HG03520 (cell line): Measurements from ENCODE around the gene RAPGEF1.

Source experiments
- ATAC-seq: cut with Tn5 transposase; IDR thresholded peaks from one replicate; pipeline ENCODE4 v1.9.1; 2021; ENCODE audit warnings: mild to moderate bottlenecking, moderate library complexity; ENCODE audit not compliant: unreplicated experiment

RAPGEF1 gene

DNA sequence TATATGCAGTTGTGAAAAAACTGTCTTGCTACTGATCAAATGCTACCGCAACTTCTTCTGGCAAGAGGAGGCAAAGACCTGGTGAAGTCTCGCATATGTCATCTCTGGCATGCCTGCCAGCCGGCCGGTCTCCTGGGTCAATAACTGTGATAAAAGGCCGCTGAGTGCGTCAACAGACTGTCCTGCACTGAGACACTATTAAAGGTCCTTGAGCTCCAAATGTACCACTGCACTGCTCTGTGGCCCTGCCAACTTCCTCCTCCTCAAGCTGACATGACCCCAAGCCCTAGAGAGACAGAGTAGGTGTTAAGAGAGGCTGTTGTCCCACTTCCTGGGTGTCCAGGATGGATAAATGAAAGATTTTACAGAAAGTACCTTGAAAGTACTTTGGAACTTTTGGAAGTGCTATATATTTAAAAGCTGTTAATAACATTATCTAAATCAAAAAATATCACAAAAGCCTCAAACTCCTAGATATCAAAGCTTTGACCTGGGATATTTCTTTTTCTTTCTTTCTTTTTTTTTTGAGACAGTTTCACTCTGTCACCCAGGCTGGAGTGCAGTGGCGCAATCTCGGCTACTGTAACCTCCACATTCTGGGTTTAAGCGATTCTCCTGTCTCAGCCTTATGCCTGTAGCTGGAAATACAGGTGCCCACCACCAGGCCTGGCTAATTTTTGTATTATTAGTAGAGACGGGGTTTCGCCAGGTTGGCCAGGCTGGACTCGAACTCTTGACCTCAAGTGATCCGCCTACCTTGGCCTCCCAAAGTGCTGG is 31.5 kb downstream of the RAPGEF1 start:
- ATAC-seq = no peak

DNA sequence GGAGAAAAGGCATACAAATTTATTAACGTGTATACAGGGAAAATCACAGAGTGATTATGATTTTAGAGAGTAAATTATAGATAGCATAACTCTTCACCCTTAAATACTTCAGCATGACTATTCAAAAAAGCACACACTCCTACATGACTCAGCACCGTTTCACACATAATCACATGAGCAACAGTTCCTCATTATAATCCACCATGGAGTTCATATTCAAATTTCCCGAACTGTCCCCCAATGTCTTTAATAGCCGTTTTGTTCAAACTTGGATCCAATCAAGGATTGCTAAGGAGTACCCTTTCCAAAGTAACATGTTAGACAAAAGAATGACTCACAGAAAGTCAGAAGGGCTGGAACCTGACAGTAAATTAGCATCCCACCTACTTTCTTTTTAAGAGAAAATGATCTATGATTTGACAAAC is 32.1 kb downstream of the RAPGEF1 start:
- ATAC-seq = no peak

DNA sequence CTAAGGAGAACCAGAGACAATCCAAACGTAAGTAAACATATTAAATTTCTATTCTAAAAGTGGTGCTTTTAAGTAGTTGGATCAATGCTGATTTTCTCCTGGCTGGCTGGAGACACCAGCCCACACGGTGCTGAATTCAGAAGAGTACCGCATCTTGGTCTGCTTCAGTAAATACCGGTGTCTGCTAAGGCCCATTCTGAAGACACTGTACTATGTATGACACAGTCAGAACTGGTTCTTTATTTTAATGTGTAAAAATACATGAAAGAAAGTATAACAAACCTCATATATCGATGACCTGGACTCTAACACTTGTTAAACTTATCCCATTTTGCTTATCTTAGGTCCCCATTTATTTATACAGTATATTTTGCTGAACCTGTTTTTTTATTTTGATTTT is 32.8 kb downstream of the RAPGEF1 start:
- no peak for ATAC-seq

DNA sequence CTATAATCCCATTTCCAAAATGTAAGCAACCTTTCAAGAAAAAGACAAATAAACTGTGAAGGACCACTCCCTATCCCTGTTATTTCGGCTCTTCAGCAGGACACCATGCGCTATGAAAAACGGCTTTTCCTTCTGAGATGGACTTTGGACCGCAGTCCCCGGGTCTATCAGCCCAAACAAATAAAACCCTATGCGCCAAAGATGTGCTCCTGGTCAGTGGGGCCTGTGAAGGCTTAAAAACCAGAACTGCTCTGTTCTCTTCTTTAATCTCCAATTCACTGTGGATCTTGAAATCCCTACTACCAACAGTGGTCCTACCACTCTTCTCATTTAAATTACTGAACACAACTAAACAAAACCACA is 33.3 kb downstream of the RAPGEF1 start:
- ATAC-seq = no peak

DNA sequence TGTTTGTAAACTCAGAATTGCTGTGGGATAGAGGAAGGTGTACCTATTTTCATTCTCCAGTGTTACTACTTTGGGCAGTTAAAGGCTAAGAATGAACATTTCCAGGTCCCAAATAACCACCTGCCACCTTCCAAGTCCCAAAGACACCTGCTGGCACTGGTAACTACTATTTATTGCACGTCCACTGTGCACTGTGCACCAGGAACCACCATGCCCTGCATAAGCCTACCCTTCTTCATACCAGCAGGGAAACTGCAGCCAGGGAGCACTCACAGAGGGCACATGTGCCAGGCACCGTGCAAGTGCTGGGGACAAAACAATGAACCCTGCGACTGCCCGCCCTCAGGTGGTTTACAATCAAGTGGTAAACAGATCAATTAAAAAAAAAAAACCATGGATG is 34.9 kb downstream of the RAPGEF1 start:
- no peak for ATAC-seq

DNA sequence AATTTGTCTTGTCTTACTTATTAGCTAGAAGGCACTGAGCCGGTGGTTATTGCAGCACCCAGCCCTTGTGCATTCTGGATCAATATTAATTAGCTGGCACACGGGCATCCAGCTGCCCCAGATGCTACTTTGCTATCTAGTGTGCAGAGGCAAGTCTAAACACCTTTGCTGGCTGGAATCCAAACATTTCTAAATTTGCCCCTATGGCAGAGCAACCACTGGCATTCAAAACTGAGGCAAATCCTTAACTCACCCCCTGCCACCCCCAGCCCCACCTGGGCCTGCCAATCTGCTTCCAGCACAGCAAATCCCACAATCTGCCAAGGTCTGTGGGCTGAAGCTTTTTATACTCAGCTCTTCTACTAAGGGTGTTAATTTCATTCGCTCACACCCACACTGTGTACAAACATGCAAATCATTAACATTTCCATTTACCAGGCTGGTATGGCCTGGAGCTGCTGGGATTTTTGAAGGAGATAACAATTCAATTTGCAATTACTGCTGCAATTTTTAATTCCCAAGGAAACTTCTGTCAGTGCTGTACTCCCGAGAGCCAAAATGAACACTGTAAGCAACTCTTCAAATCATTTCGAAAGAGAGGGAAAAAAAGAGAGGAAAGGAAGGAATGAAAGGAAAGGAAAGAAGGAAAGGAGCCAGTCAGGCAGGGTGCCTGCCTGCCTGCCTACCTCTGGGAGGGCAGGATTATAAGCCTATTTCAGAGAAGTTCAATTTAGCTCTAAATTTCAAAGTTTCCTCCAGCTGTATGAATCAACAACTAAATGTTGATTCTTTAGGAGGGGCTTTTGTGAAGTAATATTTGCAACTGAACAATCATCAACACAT is 35.5 kb downstream of the RAPGEF1 start:
- ATAC-seq = no peak

DNA sequence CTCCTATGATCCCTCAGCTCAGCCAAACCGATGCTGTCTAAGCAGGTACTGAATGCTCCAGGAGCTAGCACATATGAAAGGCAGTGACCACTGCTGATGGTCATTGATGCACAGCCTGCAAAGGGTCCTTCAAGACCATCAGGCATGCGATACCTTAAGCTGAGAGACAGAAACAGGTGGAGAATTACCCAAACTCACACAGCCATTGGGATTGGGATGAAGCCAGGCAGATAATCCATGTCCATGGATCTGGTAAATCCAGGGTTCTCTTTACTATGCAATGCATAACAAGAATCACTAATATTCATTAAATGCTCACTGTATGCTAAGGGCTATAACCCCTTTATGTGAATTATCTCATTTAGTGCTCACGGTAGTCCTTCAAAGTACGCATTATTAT is 36.2 kb downstream of the RAPGEF1 start:
- no peak for ATAC-seq

DNA sequence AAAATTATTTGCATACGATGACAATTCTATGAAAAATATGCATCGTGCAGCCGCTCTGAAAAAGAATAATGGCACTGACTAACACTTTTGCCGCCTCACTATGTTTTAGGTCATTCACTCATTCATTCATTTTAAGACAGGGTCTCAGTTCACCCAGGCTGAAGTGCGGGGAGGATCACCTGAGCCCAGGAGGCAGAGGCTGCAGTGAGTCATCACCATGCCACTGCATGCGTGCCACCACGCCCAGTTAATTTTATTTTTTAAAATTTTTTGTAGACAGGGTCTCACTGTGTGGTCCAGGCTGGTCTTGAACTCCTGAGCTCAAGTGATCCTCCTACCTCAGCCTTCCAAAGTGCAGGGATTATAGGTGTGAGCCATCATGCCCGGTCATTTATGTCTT is 37.0 kb downstream of the RAPGEF1 start:
- no peak for ATAC-seq

DNA sequence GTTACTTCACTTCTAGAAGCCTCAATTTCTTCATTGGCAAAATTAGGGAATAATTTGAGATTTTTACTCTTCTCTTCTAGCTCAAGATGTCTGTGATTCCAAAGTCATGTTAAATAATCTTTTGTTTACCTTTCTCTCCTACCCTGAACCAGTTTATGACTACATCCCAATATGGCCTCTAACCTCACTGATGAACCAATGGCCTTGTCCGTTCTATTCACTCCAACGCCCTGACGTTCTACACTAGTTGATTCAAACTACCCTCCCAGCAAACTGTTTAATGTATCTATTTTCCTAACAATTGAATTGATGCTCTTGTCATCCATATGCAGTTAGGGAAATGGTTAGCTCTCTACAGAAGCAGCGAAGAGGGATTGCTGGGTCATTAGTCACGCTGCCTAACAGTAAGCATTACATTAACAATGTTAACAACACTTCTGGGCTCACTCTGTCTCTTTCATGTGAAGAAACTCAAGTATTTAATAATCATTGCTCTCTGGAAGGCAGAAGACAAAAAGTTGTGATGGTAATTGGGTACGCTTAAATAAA is 38.0 kb downstream of the RAPGEF1 start:
- ATAC-seq = no peak

DNA sequence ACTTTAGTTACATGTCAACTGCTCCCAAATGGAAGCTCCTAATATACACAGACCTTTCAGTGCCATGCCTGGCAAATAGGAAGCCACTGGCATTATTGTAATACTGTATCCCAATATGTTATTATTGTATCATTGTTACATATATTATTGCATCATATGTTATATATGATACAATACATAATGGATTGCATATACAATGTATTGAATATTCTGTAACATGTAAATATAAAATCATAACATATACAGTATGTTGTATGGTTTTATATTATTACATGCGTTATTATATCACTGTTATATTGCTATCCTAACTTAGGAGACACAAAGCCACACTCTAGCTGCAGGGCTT is 38.5 kb downstream of the RAPGEF1 start:
- no peak for ATAC-seq

DNA sequence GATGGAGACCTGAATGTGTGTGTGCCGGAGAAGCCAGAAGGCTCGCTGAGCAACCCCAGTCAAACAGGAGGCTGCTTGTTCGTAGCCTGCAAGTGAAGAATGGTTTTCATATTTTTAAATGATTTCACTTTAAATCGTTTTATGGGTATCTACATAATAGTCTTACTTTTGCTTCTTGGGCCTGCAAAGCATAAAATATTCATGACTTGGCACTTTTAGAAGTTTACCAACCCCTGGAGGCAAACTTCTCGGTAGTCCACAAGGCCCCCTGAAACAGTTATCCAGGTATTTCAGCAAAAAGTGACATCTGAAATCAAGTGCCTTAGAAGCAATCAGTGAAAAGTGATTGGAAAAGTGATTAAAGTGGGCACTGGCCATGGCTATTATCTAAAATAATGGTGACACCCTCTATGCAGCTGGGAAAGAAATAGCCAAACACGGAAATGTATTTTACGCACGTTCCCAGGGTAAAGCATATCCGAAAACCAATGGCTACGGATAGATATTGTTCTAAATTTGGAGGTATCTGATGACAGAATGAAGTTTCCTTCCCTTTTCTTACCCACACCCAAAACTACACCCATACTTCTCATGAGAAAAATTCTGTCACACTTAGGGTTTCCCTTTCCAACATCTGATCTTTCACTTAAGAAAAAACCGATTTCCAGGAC is 39.0 kb downstream of the RAPGEF1 start:
- ATAC-seq = no peak

DNA sequence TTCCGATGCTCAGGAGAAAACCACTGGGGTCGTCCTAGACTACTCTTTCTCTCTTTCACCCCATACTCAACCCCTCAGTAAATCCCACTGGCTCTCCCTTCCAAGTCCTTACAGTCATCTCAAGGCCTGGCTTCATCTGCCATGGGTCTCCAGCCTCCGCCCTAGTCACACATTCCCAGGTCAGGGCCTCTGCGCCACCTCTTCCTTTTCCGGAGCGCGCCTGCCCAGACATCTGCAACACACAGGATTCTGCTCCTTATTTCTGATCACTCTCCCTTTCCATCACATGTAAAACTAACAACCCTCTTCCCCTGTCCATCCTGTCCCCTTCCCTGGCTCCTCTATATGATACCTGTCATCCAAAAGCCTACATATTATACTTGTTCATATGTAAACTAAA is 39.8 kb downstream of the RAPGEF1 start:
- ATAC-seq = no peak

DNA sequence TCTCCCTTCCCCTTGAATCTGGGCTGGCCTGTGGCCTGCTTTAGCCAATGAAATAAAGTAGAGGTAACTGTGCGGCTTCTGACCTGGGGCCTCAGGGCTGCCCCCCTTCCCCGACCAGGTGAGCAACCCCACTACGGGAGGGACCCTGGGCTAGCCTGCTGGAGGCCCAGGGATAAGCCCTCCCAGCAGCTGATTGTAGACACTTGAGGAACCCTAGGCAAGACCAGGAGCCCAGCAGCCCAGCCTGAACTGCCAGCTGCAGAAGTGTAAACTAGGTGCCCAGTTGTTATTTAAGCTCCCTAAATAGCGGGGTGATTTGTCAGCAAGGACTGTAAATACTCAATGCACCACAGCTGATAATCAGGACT is 41.3 kb downstream of the RAPGEF1 start:
- ATAC-seq = no peak

DNA sequence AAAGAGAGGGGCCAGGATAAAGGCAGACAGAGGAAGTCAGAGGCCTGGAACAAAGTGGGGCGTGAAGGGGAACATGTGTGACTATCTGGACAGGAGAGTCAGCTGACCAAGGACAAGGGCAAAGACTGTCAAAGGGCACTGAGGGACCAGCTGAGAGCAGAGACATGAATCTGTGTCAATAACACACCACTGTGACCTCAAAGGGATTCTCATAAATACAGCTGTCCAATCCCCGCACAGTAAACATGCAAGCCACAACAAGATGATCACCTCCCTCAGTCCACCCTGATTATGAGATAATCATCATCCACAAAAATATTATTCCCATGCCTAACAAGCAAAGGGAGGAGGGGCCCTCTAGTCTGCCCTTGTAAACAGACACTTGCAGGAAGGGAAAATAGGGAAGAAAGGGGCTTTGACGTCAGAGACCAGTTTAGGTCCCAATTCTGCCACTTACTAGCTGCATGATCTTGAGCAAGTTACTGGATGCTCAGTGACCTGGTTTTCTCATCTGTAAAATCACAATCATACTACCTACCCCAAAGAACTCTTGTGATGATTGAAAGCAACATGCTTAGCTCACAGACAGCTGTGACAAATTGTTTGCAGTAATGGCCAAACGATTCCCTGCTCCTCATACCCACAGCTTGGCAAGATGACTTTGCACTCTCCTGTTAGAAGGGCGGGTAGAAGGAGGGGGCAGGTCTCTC is 41.8 kb downstream of the RAPGEF1 start:
- no peak for ATAC-seq

DNA sequence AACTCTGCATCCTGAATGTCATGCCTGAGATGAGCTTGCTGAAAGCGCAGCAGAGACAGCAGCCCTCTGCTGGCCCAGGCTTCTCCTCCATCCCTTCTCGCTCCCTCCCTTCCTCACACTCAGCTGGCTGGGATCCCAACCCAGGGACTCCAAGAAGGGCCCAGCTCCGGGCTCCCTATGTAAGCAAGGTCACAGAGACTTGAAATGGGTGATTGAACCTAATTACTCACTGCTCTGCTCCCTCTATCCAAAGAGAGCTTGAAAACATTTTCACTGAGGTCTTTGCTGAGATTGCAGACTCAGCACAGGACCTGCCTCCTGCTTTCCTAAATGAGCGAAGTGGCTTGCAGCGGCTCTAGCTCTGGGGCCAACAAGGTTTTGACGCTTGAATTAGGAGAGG is 42.8 kb downstream of the RAPGEF1 start:
- no peak for ATAC-seq

DNA sequence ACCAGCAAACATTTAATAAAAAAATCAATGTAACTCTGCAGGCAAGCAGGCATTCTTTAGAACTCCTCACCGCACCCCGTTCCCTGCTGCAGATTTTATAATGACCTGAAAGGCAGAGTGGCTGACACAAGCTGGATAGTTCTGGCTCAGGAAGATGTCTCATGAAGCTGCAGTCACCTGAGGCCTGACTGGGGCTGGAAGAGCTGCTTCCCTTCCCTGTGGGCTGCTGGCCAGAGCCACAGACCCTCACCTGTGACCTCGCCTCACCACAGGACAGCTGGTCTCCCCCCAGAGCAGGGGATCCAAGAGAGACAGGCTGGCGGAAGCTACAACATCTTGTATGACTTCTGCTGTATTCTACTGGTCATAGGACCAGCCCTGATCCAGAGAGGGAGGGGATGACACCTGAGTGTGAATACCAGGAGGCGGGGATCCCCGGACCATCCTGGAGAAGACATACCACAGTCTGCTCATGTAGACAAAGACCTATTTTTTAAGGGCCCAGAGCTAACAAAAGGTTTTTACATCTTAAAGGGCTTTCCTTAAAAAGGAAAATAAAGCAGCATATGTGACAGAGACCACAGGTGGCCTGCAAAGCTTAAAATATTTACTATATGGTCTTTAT is 43.9 kb downstream of the RAPGEF1 start:
- no peak for ATAC-seq

DNA sequence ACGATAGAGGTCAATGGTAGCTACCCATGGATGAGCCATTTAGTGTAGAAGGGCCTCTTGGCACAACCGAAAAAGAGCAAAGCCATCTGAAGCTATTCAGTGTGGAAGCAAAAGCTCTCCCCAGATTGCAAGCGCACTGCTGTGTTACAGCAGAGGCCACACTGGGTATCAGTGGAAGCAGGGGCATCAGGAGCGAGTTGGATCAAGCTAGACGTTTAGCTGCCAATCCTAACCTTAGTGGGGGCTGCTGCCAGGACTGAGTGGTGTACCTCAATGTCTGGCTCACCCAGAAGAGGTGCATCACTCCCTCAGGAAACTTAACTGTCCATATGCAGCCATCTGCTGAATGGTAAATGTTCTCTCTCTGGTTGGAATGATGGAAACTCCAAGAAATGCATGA is 44.5 kb downstream of the RAPGEF1 start:
- no peak for ATAC-seq

DNA sequence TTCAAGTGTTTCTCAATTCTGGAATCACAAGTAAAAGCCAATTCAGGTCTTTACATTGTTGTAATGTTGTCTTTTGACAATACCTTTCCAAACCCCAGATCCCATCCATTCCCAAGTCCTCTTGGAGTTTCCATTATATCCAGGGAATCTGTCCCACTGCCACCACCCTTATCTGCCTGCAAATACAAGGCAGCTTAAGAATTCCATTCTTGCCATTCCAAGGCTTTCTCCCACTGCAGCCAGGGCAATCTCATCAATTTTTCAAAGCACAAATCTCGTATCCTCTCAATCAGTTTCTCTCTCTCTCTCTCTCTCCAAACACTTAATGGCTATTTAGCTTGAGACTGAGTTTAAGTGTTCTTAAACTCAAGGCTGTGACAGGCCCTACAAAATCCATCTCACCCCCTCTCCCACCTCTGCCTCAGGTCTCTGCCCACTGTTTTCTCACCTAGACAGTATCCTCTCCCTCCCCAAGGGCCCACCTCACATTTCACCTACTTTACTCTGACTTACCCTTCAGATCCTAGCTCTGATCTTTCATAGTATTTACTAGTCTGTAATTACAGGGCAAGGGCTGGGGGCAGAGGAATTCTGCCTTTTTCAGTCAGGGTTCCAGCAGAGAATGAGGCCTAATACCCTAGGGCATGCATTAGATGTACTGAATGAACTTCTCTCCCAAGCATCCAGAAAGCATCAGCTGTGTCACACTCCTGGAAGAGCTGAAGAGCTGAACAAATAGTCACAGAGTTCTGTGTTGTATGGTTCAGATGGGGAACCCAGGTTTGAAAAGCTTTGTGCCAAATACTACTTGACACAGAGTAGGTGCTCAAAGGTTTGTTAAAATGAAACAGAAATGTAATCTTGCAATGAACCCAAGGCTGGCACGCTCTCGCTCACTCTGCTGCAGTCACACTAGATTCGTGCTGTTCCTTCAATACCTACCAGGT is 46.0 kb downstream of the RAPGEF1 start:
- no peak for ATAC-seq
